ENCODE results near the gene GCH1.

The GCH1 gene

GRCh38 chr14:54813081-54813480, 89.5 kb downstream of the GCH1 start:
- H3K4me3 ChIP-seq (replicated peaks; ENCODE audit: insufficient read depth, low read length): no peak overlapping the region
- DNase-seq (ENCODE audit: low read depth in 1 of 2, low spot score in 1 of 2): no peak
- no peak overlapping the region for H3K27ac ChIP-seq (replicated peaks)
- H3K27me3 ChIP-seq (ENCODE audit: insufficient read depth, poor library complexity, severe bottlenecking): no peaks in the 10 kb centered on the region
- TF ChIP-seq GABPA (IDR thresholded peaks at IDR 0.05; ENCODE audit: low read depth): no peak
- TF ChIP-seq SPI1 (IDR thresholded peaks at IDR 0.05; ENCODE audit: borderline replicate concordance, low read depth): no peak
- no peak for TF ChIP-seq POLR2AphosphoS5 (IDR thresholded peaks at IDR 0.05; ENCODE audit: low read depth)
- TF ChIP-seq REST (IDR thresholded peaks at IDR 0.05; ENCODE audit: insufficient replicate concordance, low read depth): no peak
- TF ChIP-seq CTCF (IDR thresholded peaks at IDR 0.05; ENCODE audit: insufficient read depth, low read length): no peak

GRCh38 chr14:54812617-54813016, 90.0 kb downstream of the GCH1 start:
- H3K4me3 ChIP-seq (replicated peaks; ENCODE audit: insufficient read depth, low read length): no peak overlapping the region
- no peak overlapping the region for H3K27ac ChIP-seq (replicated peaks)
- no peaks in the 10 kb centered on the region for H3K27me3 ChIP-seq (ENCODE audit: insufficient read depth, poor library complexity, severe bottlenecking)
- DNase-seq (ENCODE audit: low read depth in 1 of 2, low spot score in 1 of 2): no peak
- TF ChIP-seq POLR2AphosphoS5 (IDR thresholded peaks at IDR 0.05; ENCODE audit: low read depth): no peak
- TF ChIP-seq CTCF (IDR thresholded peaks at IDR 0.05; ENCODE audit: insufficient read depth, low read length): no peak
- TF ChIP-seq GABPA (IDR thresholded peaks at IDR 0.05; ENCODE audit: low read depth): no peak
- TF ChIP-seq REST (IDR thresholded peaks at IDR 0.05; ENCODE audit: insufficient replicate concordance, low read depth): no peak
- no peak for TF ChIP-seq SPI1 (IDR thresholded peaks at IDR 0.05; ENCODE audit: borderline replicate concordance, low read depth)

GRCh38 chr14:54809767-54810166, 92.9 kb downstream of the GCH1 start:
- no peak overlapping the region for H3K4me3 ChIP-seq (replicated peaks; ENCODE audit: insufficient read depth, low read length)
- no peak for DNase-seq (ENCODE audit: low read depth in 1 of 2, low spot score in 1 of 2)
- TF ChIP-seq REST (IDR thresholded peaks at IDR 0.05; ENCODE audit: insufficient replicate concordance, low read depth) (no peak), CTCF (IDR thresholded peaks at IDR 0.05; ENCODE audit: insufficient read depth, low read length) (no peak), POLR2AphosphoS5 (IDR thresholded peaks at IDR 0.05; ENCODE audit: low read depth) (no peak), SPI1 (IDR thresholded peaks at IDR 0.05; ENCODE audit: borderline replicate concordance, low read depth) (no peak), GABPA (IDR thresholded peaks at IDR 0.05; ENCODE audit: low read depth) (no peak)
- H3K27me3 ChIP-seq (ENCODE audit: insufficient read depth, poor library complexity, severe bottlenecking): peaks cover 3% of the 10 kb centered on the region
- H3K27ac ChIP-seq (replicated peaks): no peak overlapping the region

All from HL-60 (cell line).